ENCODE measurements around the gene UNC5C. TPM values are rescaled to one million over a fixed set of nuclear protein-coding genes. Genes with fewer than 3 reads are reported as not detected.
A peak's percentile ranks its signal among the peaks of the same experiment; 100 is the strongest.

Gene UNC5C
- total and polyA plus RNA-seq, 8 donors = 0.15 to 0.84 (median 0.34) TPM

DNA sequence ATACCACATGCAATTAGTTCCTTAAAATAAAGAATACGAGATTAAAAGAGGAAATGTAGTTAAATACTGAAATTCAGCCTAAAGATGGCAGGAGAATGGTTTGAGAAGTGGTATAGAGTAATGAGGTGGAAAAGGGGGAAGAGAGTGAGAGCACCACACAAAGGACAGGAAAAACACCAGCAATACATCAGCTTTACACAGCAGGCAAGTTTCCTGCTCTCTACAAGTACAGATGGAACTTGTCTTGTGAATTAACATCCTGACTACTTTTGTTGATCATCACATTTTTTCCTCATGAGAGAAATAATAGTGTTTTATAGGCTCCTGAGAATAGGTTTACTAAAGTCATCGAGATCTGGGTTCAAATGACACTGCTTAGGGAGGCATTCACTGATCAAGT is 2.9 kb upstream of the UNC5C start:
- WGBS, 2 donors = 60 to 69% methylated on average over 2 of the region's 2 CpGs
- Histone ChIP-seq H3K4me1 (peaks cover 0 to 4% (median 0%) of the 10 kb centered on the region in 3 donors), H3K36me3 (no peaks in the 10 kb centered on the region), H3K4me3 (no peak overlapping the region), H3K9me3 (no peaks in the 10 kb centered on the region), H3K27me3 (peaks cover 0 to 10% (median 0%) of the 10 kb centered on the region in 4 donors), H3K27ac (no peak overlapping the region)
- DNase-seq (no peak), FAIRE-seq (no peak), ATAC-seq (no peak)
- TF ChIP-seq CTCF (IDR thresholded peaks at IDR 0.05) = no peak
- intact Hi-C loops (cut with DNase I) = no loop called here

- Histone ChIP-seq H3K4me1 (peaks cover 0 to 4% (median 0%) of the 10 kb centered on the region in 3 donors), H3K4me3 (peak overlapping the region in 3 of 4 donors; percentile 25 to 55 (median 37)), H3K27ac (no peak overlapping the region), H3K9me3 (no peaks in the 10 kb centered on the region), H3K27me3 (peaks cover 0 to 10% (median 0%) of the 10 kb centered on the region in 4 donors), H3K36me3 (no peaks in the 10 kb centered on the region)
- FAIRE-seq (no peak), ATAC-seq (no peak), DNase-seq (no peak)
- WGBS, 2 donors = 35 to 56% methylated on average over 6 of the region's 6 CpGs
- intact Hi-C loops (cut with DNase I) = no loop called here
- no peak for TF ChIP-seq CTCF (IDR thresholded peaks at IDR 0.05)
Observed at GRCh38 chr4:95550115-95550987, 1.6 kb upstream of the UNC5C start.

GRCh38 chr4:95549246-95550114 is 707 bp upstream of the UNC5C start:
- peaks cover 0 to 10% (median 0%) of the 10 kb centered on the region in 4 donors for H3K27me3 ChIP-seq
- intact Hi-C loops (cut with DNase I) = no loop called here
- DNase-seq (peak in 5 of 6 donors; percentile 9 to 71 (median 22)), ATAC-seq (peak; percentile 56 to 73 (median 70)), FAIRE-seq (no peak)
- WGBS, 2 donors = 1% methylated on average over 61 to 64 of the region's 64 CpGs
- H3K4me1 ChIP-seq = peaks cover 0 to 4% (median 0%) of the 10 kb centered on the region in 3 donors
- no peak overlapping the region for H3K27ac ChIP-seq
- no peak for TF ChIP-seq CTCF (IDR thresholded peaks at IDR 0.05)
- no peaks in the 10 kb centered on the region for H3K36me3 ChIP-seq
- H3K4me3 ChIP-seq = peak overlapping the region; percentile 25 to 55 (median 32)
- H3K9me3 ChIP-seq = no peaks in the 10 kb centered on the region

DNA sequence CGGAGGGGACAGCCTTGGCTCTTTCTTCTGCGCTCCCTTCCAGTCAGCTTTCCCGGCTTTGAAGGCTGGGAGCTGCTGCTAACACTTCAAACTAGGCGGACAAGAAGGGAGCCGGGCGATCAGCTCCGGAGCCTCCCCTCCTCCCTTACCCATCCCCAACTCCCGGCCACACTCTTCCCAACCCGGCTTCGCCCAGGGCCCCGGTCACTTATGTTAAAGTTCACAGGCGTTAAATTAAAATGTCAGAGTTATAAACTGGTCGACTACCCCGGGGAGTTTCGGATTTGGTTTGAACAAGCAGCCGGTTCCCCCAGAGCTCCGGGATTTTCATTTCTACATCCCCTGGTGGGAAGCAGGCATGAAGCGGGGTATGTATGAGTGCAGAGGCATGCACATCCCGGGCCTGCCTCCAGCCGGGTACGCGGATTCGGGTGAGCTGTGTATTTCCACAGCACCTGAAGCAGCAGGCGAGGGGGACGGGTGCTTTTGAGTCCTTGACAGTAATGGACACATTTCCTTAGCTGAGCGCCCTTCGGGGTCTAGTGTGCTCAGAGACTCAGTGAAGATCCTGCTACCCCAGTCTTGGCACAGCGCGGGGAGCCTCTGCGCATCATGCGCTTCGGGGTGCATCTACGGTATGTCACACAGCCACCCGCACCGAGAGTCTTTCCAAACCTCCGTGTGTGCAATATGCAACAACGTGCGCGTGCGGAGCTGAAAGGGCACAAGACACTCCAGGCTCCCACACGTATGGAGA is 880 bp downstream of the UNC5C start:
- Histone ChIP-seq H3K36me3 (no peaks in the 10 kb centered on the region), H3K9me3 (no peaks in the 10 kb centered on the region), H3K27me3 (peaks cover 0 to 10% (median 0%) of the 10 kb centered on the region in 4 donors), H3K4me1 (peaks cover 0 to 4% (median 0%) of the 10 kb centered on the region in 3 donors), H3K4me3 (peak overlapping the region in 2 of 4 donors; percentile 37 to 55), H3K27ac (no peak overlapping the region)
- intact Hi-C loops (cut with DNase I) = no loop called here
- DNase-seq (peak in 2 of 6 donors; percentile 51 to 58), ATAC-seq (peak in 3 of 4 donors; percentile 33 to 52 (median 42)), FAIRE-seq (no peak)
- no peak for TF ChIP-seq CTCF (IDR thresholded peaks at IDR 0.05)
- 1 to 3% methylated on average over 41 of the region's 41 CpGs for WGBS, 2 donors

Data from pancreas (tissue), 10 donors.